Lung (tissue), 12 donors: ENCODE results near the gene SRPK2. TPM values are rescaled to one million over a fixed set of nuclear protein-coding genes. Genes with fewer than 3 reads are reported as not detected.
A peak's percentile ranks its signal among the peaks of the same experiment; 100 is the strongest.
"Not testable (repeated sequence)": the region's sequence is repeated elsewhere in the genome, so short reads cannot be mapped to it uniquely, and the experiment has no call there.

Experiments used
- ATAC-seq: fragments of 200-7000 bp; cut with Tn5 transposase; one replicate; pipeline ENCODE4 v1.9.1; 2020; ENCODE audit warnings: moderate number of reproducible peaks; ENCODE audit not compliant: insufficient read depth, low FRiP score
- DNase-seq, 3 donors: peaks; one replicate each; pipeline ENCODE4 v3.0.0-alpha.2; 2013 to 2017
- H3K27ac ChIP-seq, 2 donors: one replicate each; pipeline ENCODE4 v1.5.1; 2013; ENCODE audit warnings: mild to moderate bottlenecking in 2 of 2, moderate library complexity in 2 of 2, control low read depth in 1 of 2, inconsistent platforms in 1 of 2, low read depth in 1 of 2, low read length in 1 of 2
- H3K27me3 ChIP-seq, 3 donors: one replicate each; pipeline ENCODE4 v1.5.1; 2013; ENCODE audit warnings: low read length in 2 of 3; ENCODE audit not compliant: control insufficient read depth in 3 of 3, insufficient read depth in 3 of 3
- H3K36me3 ChIP-seq, 4 donors: one replicate each; pipeline ENCODE4 v1.5.1; 2013; ENCODE audit warnings: low read length in 4 of 4, mild to moderate bottlenecking in 1 of 4, moderate library complexity in 1 of 4; ENCODE audit not compliant: control insufficient read depth in 4 of 4, insufficient read depth in 4 of 4
- H3K4me1 ChIP-seq, 5 donors: one replicate each; pipeline ENCODE4 v1.5.1; 2013; ENCODE audit warnings: low read length in 5 of 5, mild to moderate bottlenecking in 2 of 5, moderate library complexity in 1 of 5; ENCODE audit not compliant: control insufficient read depth in 5 of 5, insufficient read depth in 5 of 5
- H3K4me3 ChIP-seq: one replicate; pipeline ENCODE4 v1.5.1; 2013; ENCODE audit warnings: mild to moderate bottlenecking, control low read depth, moderate library complexity
- H3K9ac ChIP-seq, 2 donors: one replicate each; pipeline ENCODE4 v1.5.1; 2013; ENCODE audit warnings: low read length in 2 of 2, control low read depth in 1 of 2; ENCODE audit not compliant: insufficient read depth in 1 of 2
- H3K9me3 ChIP-seq, 4 donors: one replicate each; pipeline ENCODE4 v1.5.1; 2013; ENCODE audit warnings: low read length in 3 of 4, mild to moderate bottlenecking in 1 of 4, moderate library complexity in 1 of 4; ENCODE audit not compliant: control insufficient read depth in 4 of 4, insufficient read depth in 3 of 4
- CTCF ChIP-seq: IDR thresholded peaks from 2 replicates; pipeline ENCODE4 v1.5.1; 2012; ENCODE audit warnings: mild to moderate bottlenecking; ENCODE audit errors: control extremely low read depth, extremely low read depth
- WGBS, 2 donors: extraction: QIAGEN DNeasy Blood & Tissue Kit; methylation state at CpG; one replicate each; pipeline ENCODE4 v1.1.7; 2013; 5-methylcytosine and 5-hydroxymethylcytosine counted together
- polyA plus RNA-seq, 2 donors: library from polyadenylated mRNA; stranded (reverse); fragments of 200-250 nt; gene quantifications; one replicate each; pipeline ENCODE4 v1.2.1, GENCODE V29; 2013
- total RNA-seq, 2 donors: library from RNA; depleted of rRNA in 1 of 2; stranded (reverse); fragments of >200 nt in 1 of 2; gene quantifications; one replicate each; pipeline ENCODE4 v1.2.1, GENCODE V29; 2014 to 2021
- donor health status: control.
- donor health status: control.
- donor health status: Bipolar disorder and iron deficiency.
- donor health status: healthy.
- donor health status: DM: yes; HTN: yes; CAD: no.

Gene SRPK2
- total and polyA plus RNA-seq, 4 donors = 10.8 to 71.2 (median 23.2) TPM

GRCh38 chr7:105304040-105304895 lies 84.5 kb downstream of the SRPK2 start:
- Histone ChIP-seq H3K27ac (peak overlapping the region in 1 of 2 donors; percentile 21), H3K9ac (no peak overlapping the region), H3K9me3 (no peaks in the 10 kb centered on the region), H3K27me3 (no peaks in the 10 kb centered on the region), H3K4me3 (no peak overlapping the region), H3K4me1 (peaks cover 0 to 8% (median 4%) of the 10 kb centered on the region in 5 donors), H3K36me3 (no peaks in the 10 kb centered on the region)
- 58 to 81% methylated on average over 5 of the region's 5 CpGs for WGBS, 2 donors
- no peak for TF ChIP-seq CTCF
- DNase-seq (peak in 1 of 3 donors; percentile 13), ATAC-seq (no peak)

- not testable (repeated sequence) for H3K4me1 ChIP-seq, H3K27ac ChIP-seq, H3K9ac ChIP-seq, H3K36me3 ChIP-seq, DNase-seq, H3K27me3 ChIP-seq, H3K4me3 ChIP-seq, H3K9me3 ChIP-seq, ATAC-seq
- 85 to 90% methylated on average over 6 of the region's 6 CpGs for WGBS, 2 donors
These were observed 88.1 kb downstream of the SRPK2 start for GRCh38 chr7:105300587-105300986.

GRCh38 chr7:105298439-105298894 lies 90.3 kb downstream of the SRPK2 start:
- DNase-seq (no peak), ATAC-seq (no peak)
- WGBS, 2 donors = 94 to 97% methylated on average over 4 of the region's 4 CpGs
- H3K4me3 ChIP-seq = no peak overlapping the region
- no peak for TF ChIP-seq CTCF
- H3K9me3 ChIP-seq = no peaks in the 10 kb centered on the region
- no peak overlapping the region for H3K9ac ChIP-seq
- peaks cover 0 to 4% (median 0%) of the 10 kb centered on the region in 5 donors for H3K4me1 ChIP-seq
- no peaks in the 10 kb centered on the region for H3K27me3 ChIP-seq
- H3K36me3 ChIP-seq = no peaks in the 10 kb centered on the region
- no peak overlapping the region for H3K27ac ChIP-seq

- Histone ChIP-seq H3K27ac (no peak overlapping the region), H3K36me3 (no peaks in the 10 kb centered on the region), H3K9ac (no peak overlapping the region), H3K9me3 (no peaks in the 10 kb centered on the region), H3K27me3 (no peaks in the 10 kb centered on the region), H3K4me1 (peaks cover 0 to 4% (median 0%) of the 10 kb centered on the region in 5 donors), H3K4me3 (no peak overlapping the region)
- DNase-seq = no peak
- no peak for TF ChIP-seq CTCF
- ATAC-seq = no peak
- whole genome bisulfite sequencing, 2 donors = 97 to 99% methylated on average over 2 of the region's 2 CpGs
These were observed 90.7 kb downstream of the SRPK2 start for GRCh38 chr7:105297985-105298384.
